Mucosa of descending colon (tissue), 3 donors: ENCODE data around the gene CELF4. TPM values are rescaled to one million over a fixed set of nuclear protein-coding genes. Genes with fewer than 3 reads are reported as not detected.

Experiments
- ATAC-seq: fragments of 200-7000 bp; cut with Tn5 transposase; one replicate; pipeline ENCODE4 v1.9.1; 2020; ENCODE audit warnings: mild to moderate bottlenecking, moderate library complexity
- DNase-seq, 3 donors: peaks; one replicate each; pipeline ENCODE4 v3.0.0-alpha.2; 2020
- H3K36me3 ChIP-seq: fragments of 200-600 bp; one replicate; pipeline ENCODE4 v1.8.0; 2021; ENCODE audit warnings: low read depth, mild to moderate bottlenecking
- H3K4me1 ChIP-seq: fragments of 200-600 bp; one replicate; pipeline ENCODE4 v1.8.0; 2021; ENCODE audit warnings: low read depth, mild to moderate bottlenecking
- H3K4me3 ChIP-seq: fragments of 200-600 bp; one replicate; pipeline ENCODE4 v1.8.0; 2021; ENCODE audit warnings: mild to moderate bottlenecking
- H3K9me3 ChIP-seq: fragments of 200-600 bp; one replicate; pipeline ENCODE4 v1.8.0; 2021; ENCODE audit warnings: mild to moderate bottlenecking
- intact Hi-C, 2 donors: fragments of 100-400 bp; cut with DNase I in 1 of 2; cut with micrococcal nuclease in 1 of 2; formaldehyde crosslinking; loops; one replicate each; pipeline versions ENCODE4 v1.11.0 to v1.11.1; 2022; cut with DNase I, micrococcal nuclease
- total RNA-seq, 3 donors: library from RNA; stranded (reverse); fragmentation: NEBNext Ultra II Directional in 2 of 3; extraction: Animal tissue kit (Norgen Biotek cat#: 25700) in 2 of 3; gene quantifications; one replicate each; pipeline versions ENCODE4 v1.2.1 to v1.2.4, GENCODE V29; 2021 to 2023
- TF ChIP-seq, protein P1 (sequence below): fragments of 200-600 bp; IDR thresholded peaks from one replicate; pipeline ENCODE4 v1.8.0; 2022; ENCODE audit warnings: antibody characterized with exemption, mild to moderate bottlenecking
- donor health status: DM: no; HTN: no; CAD: no; lungs with moderate emphysema.
- donor health status: DM: no; HTN: no; CAD: no.
- donor health status: DM: no; HTN: yes; CAD: no.

CELF4 gene
- total RNA-seq, 3 donors from 2014 or later = 0.32 to 4.4 (median 0.72) TPM

DNA sequence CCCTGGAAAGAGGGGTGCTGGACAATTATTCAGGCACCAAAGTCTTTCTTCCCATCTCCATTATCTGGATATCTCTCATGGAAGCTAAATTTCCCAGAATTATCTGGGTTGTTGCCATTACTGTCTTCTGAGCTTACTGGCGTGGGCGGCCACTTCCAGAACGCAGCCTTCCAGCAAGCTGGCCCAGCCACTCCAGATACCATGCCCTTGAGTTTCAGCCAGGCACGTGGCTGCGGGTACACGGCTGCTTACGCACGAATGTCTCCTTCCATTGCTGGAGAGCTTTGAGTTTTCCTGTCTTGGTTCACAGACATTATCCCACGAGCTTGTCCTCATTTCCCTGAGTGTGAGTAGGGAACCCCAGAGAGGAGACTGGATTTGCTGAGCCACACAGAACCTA lies 32.7 kb downstream of the CELF4 start:
- intact Hi-C loops = no loop called here
- no peaks in the 10 kb centered on the region for H3K4me1 ChIP-seq
- no peak for ATAC-seq
- H3K36me3 ChIP-seq = no peaks in the 10 kb centered on the region
- TF ChIP-seq, protein P1, sequence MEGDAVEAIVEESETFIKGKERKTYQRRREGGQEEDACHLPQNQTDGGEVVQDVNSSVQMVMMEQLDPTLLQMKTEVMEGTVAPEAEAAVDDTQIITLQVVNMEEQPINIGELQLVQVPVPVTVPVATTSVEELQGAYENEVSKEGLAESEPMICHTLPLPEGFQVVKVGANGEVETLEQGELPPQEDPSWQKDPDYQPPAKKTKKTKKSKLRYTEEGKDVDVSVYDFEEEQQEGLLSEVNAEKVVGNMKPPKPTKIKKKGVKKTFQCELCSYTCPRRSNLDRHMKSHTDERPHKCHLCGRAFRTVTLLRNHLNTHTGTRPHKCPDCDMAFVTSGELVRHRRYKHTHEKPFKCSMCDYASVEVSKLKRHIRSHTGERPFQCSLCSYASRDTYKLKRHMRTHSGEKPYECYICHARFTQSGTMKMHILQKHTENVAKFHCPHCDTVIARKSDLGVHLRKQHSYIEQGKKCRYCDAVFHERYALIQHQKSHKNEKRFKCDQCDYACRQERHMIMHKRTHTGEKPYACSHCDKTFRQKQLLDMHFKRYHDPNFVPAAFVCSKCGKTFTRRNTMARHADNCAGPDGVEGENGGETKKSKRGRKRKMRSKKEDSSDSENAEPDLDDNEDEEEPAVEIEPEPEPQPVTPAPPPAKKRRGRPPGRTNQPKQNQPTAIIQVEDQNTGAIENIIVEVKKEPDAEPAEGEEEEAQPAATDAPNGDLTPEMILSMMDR = no peak
- DNase-seq = peak in 1 of 3 donors; percentile 17
- no peak overlapping the region for H3K4me3 ChIP-seq
- H3K9me3 ChIP-seq = no peaks in the 10 kb centered on the region

DNA sequence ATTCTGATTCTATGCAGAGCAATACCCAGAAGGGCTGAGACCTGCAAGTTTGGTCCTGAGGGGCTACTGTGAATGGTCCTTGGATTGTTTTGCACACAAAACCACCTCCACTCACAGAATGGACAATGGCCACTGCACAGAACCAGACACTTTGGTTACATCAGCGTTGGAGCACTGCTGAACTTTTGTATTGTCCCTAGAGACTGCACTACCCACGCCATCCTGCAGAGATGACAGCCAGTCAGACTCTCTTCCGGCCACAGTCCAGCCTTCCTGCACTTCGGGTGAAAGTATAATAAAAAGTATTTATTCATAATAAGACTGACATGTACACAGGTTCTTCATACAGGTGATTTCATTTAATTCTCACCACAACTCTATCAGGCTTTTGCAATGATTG lies 35.7 kb downstream of the CELF4 start:
- no peak overlapping the region for H3K4me3 ChIP-seq
- no peak for ATAC-seq
- no peaks in the 10 kb centered on the region for H3K36me3 ChIP-seq
- peak in 1 of 3 donors; percentile 7 for DNase-seq
- no peaks in the 10 kb centered on the region for H3K4me1 ChIP-seq
- no peaks in the 10 kb centered on the region for H3K9me3 ChIP-seq
- intact Hi-C loops = no loop called here
- TF ChIP-seq, protein P1 = no peak

DNA sequence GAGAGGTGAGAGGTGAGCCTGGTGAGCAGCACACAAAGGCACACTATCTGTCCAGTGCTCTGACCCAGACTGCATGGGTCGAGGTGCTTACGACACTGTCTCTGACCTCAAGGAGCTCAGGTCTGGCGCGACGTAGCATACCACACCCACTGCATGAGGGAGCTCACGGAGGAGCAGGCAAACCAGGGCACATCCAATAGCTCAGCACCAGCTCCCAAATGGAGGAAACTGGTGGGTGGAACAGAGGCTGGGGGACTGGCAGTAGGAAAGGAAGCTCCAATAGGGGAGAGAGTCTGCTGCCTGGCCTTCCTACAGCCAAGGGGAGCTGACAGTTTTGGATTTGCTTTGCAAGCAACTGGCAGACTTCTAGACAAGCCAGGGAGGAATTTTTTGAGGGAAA lies 36.3 kb downstream of the CELF4 start:
- DNase-seq (peak in 1 of 3 donors; percentile 17), ATAC-seq (no peak)
- H3K36me3 ChIP-seq = no peaks in the 10 kb centered on the region
- intact Hi-C loops = no loop called here
- no peak overlapping the region for H3K4me3 ChIP-seq
- no peaks in the 10 kb centered on the region for H3K4me1 ChIP-seq
- TF ChIP-seq, protein P1 = no peak
- no peaks in the 10 kb centered on the region for H3K9me3 ChIP-seq

DNA sequence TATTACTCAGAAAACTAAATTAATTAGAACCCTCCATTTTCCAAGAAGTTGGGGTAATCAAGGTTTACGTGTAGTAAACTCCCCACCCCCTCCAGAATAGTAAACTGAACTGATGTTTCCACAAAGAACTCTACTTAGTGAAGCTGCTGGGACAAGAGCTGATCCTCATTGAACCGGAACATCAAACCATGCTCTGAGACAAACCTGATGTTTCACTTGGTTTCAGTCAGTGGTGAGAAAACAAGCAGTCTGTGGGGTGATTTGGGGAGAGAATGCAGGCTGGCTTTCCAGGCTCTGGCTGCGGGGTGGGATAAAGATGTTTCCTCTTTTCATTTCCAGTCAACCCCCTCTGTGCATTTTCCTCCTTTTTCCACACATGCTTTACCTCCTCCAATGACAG lies 38.2 kb downstream of the CELF4 start:
- DNase-seq (peak in 1 of 3 donors; percentile 2), ATAC-seq (no peak)
- intact Hi-C loops = no loop called here
- TF ChIP-seq, protein P1 = no peak
- H3K36me3 ChIP-seq = no peaks in the 10 kb centered on the region
- no peaks in the 10 kb centered on the region for H3K4me1 ChIP-seq
- no peak overlapping the region for H3K4me3 ChIP-seq
- no peaks in the 10 kb centered on the region for H3K9me3 ChIP-seq

DNA sequence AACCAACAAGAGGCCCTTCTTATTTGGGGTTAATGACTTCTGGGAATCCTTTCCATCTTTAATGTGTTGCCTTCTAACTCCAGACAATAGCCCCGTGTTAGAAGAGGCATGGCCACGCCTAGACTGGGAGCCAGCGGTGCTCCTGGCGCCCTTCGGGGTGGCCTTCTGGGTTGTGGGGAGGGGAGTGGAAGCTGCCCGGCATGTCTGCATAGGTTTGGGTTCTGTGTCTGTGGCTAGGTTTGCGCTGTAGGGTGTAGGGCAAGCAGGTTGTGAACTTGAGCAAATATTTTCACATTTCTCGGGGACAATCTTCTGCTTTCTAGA lies 40.4 kb downstream of the CELF4 start:
- H3K4me3 ChIP-seq = no peak overlapping the region
- intact Hi-C loops = no loop called here
- H3K36me3 ChIP-seq = no peaks in the 10 kb centered on the region
- no peaks in the 10 kb centered on the region for H3K4me1 ChIP-seq
- H3K9me3 ChIP-seq = no peaks in the 10 kb centered on the region
- TF ChIP-seq, protein P1 = no peak
- DNase-seq (peak in 1 of 3 donors; percentile 1), ATAC-seq (no peak)
